Measurements from ENCODE around the gene ZBTB39. TPM values are rescaled to one million over a fixed set of nuclear protein-coding genes. Genes with fewer than 3 reads are reported as not detected.
"Not testable (repeated sequence)": the region's sequence is repeated elsewhere in the genome, so short reads cannot be mapped to it uniquely, and the experiment has no call there.

Gene ZBTB39
- total RNA-seq, 1 experiment from 2014 or later: 4.9 TPM

GRCh38 chr12:57000393-57000792, 6.0 kb downstream of the ZBTB39 start:
- no peak for DNase-seq (ENCODE audit: low read depth)

- peak; percentile 47 for DNase-seq (ENCODE audit: low read depth)
Observed at GRCh38 chr12:56999456-56999855, 6.9 kb downstream of the ZBTB39 start.

- no peak for DNase-seq (ENCODE audit: low read depth)
Observed at GRCh38 chr12:56998981-56999380, 7.4 kb downstream of the ZBTB39 start.

GRCh38 chr12:56998316-56998715, 8.0 kb downstream of the ZBTB39 start:
- DNase-seq (ENCODE audit: low read depth): no peak

GRCh38 chr12:56996793-56997545, 9.4 kb downstream of the ZBTB39 start:
- DNase-seq (ENCODE audit: low read depth): no peak

GRCh38 chr12:56995930-56996496, 10.3 kb downstream of the ZBTB39 start:
- no peak for DNase-seq (ENCODE audit: low read depth)

GRCh38 chr12:56995201-56995929, 11.0 kb downstream of the ZBTB39 start:
- DNase-seq (ENCODE audit: low read depth): no peak

- DNase-seq (ENCODE audit: low read depth): no peak
Observed at GRCh38 chr12:56994231-56994746, 12.1 kb downstream of the ZBTB39 start.

- DNase-seq (ENCODE audit: low read depth): no peak
Observed at GRCh38 chr12:56993346-56993745, 13.0 kb downstream of the ZBTB39 start.

- no peak for DNase-seq (ENCODE audit: low read depth)
Observed at GRCh38 chr12:56991319-56992246, 14.8 kb downstream of the ZBTB39 start.

- no peak for DNase-seq (ENCODE audit: low read depth)
Observed at GRCh38 chr12:56990648-56991318, 15.6 kb downstream of the ZBTB39 start.

GRCh38 chr12:56989861-56990610, 16.3 kb downstream of the ZBTB39 start:
- DNase-seq (ENCODE audit: low read depth): no peak

- no peak for DNase-seq (ENCODE audit: low read depth)
Observed at GRCh38 chr12:56988207-56988739, 18.1 kb downstream of the ZBTB39 start.

- DNase-seq (ENCODE audit: low read depth): peak; percentile 63
Observed at GRCh38 chr12:56987551-56988053, 18.7 kb downstream of the ZBTB39 start.

- no peak for DNase-seq (ENCODE audit: low read depth)
Observed at GRCh38 chr12:56987011-56987410, 19.3 kb downstream of the ZBTB39 start.

- not testable (repeated sequence) for DNase-seq (ENCODE audit: low read depth)
Observed at GRCh38 chr12:56985714-56986113, 20.6 kb downstream of the ZBTB39 start.

GRCh38 chr12:56983386-56983785, 23.0 kb downstream of the ZBTB39 start:
- DNase-seq (ENCODE audit: low read depth): no peak

- DNase-seq (ENCODE audit: low read depth): not testable (repeated sequence)
Observed at GRCh38 chr12:56982578-56983236, 23.6 kb downstream of the ZBTB39 start.

Measured in LHCN-M2 (cell line).